ENCODE data around the gene GPR34. TPM values are rescaled to one million over a fixed set of nuclear protein-coding genes. Genes with fewer than 3 reads are reported as not detected.
"Not testable (repeated sequence)": the region's sequence is repeated elsewhere in the genome, so short reads cannot be mapped to it uniquely, and the experiment has no call there.

GPR34 gene, protein sequence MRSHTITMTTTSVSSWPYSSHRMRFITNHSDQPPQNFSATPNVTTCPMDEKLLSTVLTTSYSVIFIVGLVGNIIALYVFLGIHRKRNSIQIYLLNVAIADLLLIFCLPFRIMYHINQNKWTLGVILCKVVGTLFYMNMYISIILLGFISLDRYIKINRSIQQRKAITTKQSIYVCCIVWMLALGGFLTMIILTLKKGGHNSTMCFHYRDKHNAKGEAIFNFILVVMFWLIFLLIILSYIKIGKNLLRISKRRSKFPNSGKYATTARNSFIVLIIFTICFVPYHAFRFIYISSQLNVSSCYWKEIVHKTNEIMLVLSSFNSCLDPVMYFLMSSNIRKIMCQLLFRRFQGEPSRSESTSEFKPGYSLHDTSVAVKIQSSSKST
- 6.4 TPM for total RNA-seq
- long read RNA-seq, partial matches to known transcripts: 1 of 2 reads
- long read RNA-seq, other reads (novel, unspliced or antisense): 0 of 2 reads

DNA sequence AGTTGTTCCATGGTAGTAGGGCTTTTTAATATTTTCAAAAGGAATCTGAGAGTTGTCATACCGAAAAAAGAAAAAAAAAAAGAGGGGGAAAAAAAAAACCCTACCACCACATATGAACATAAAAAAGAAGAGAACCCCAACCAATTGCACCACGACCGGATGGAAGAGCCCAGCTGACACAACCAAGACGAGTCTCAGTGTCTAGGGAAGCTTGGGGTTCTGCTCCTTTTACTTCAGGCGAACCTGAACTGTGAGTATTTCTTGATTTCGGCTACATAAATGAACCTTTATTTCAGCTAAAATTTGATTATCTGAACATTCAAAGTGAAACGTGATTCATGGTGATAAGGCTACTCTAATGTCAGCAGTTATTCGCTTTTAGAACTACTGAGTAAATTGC is at the start of gene GPR34:
GPR34 (plus strand) TSS at position 139 of the 400 bp plus-strand sequence. CDS start 6,661 bp downstream, outside the sequence.
- ATAC-seq (ENCODE audit: poor library complexity) (peak; percentile 60), DNase-seq (no peak)
- intact Hi-C loops (cut with DNase I): no loop called here

DNA sequence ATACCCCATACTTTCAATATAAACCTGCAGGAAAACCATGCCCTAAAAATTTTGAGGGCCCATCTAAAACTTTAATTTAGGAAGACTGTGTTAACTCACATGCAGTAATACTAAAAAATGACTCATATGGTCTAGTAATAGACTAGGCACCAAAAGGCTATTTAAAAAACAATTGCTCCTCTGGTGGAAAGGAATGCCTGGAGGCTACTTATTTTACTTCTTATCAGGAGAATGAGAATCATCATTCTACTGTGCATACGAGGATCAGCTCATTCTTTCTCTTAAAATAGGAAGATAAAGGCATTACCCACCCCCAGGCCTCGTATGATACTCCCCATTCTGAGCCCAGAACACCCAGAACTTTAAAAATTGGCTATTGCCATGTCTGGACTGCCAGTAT is 42.6 kb upstream of the GPR34 start:
- DNase-seq; intact Hi-C loops (cut with DNase I); ATAC-seq (ENCODE audit: poor library complexity): not testable (repeated sequence)

DNA sequence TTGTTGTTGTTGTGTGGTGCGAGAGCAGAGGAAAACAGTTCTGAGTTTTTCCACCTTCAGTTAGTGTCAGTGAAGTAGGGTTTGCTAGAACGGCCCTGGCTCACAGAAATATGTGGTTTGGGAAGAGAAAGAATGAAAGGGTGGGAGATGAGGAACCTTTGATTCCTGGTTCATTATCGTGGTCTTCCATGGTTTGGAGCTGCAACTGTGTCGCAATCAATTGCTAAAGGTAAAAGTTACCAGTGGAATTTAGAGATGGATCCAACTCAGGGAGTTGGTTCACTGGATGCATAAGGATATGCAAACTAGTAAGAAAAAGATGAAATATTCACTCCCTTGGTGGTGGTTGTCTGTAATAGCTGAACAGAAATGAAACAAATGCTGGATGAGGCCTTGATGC is 35.6 kb upstream of the GPR34 start:
- DNase-seq: no peak
- ATAC-seq (ENCODE audit: poor library complexity): no peak
- intact Hi-C loops (cut with DNase I): no loop called here

DNA sequence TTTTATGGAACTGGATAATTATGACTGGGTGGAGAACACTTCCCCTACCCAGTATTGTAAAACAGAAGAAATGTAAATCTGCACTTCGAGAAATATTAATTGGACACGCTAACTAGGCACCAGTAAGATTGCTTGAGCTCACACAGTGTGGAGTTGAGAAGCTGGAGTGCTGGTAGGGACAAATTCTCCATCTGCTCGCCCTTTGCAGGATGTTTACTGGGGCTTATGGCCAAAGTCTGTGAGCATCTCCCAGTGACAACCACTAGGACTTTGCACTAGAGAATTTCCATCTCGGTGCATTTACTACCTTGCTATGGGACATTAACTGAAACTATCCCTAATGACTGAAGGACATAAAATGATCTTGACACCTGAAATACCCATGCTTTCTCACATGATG is 33.7 kb upstream of the GPR34 start:
- DNase-seq (no peak), ATAC-seq (ENCODE audit: poor library complexity) (no peak)
- intact Hi-C loops (cut with DNase I): no loop called here

DNA sequence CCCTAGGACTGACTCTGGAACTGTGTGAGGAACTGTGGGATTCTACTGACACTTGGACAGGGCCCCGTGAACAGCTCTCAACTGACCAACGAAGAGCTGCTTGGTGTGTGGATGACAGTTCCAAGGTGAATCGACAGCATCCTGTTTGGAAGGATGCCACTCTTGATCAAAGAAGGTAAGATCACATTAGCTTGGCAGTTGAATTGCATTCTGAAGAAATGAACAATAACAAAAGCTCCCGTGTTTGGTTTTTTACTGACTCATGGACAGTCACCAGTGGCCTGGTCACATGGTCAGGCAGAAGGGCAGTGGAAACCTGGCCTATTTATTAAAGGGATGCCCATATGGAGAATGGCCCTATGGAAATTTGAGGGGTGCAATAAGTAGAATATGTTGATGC is 33.1 kb upstream of the GPR34 start:
- intact Hi-C loops (cut with DNase I): no loop called here
- no peak for ATAC-seq (ENCODE audit: poor library complexity)
- DNase-seq: no peak

DNA sequence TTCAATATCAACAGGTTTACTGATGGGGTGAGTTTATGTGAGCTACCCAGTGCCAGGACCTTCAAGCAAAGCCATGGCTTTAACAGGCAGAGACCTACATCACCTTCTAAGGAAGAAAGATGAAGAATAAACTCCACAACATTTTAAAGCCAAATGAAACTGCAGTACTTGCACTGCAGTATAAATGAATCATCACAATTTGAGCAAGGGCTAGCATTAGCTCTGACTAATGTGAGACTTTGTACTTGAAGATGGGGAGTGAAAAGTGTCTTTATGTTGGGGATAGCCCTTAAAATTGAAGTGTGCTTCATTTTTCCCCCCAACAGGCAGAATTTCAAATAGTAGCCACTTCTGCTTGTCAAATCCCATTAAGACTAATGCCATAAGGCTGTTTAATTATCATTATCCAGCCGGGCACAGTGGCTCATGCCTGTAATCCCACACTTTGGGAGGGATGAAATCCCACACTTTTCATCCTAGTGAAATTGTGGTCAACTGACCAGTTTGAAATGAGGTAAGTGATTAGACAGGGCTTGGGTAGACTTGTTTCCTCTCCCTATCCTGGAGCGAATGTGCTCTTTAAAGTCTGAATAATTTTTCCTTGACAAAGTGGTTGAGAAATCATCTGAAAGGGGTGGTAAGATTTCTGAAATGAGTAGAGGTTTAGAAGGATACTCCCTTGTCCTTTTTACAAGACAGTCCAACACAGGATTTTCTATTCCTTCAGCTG is 27.2 kb upstream of the GPR34 start:
- intact Hi-C loops (cut with DNase I): no loop called here
- ATAC-seq (ENCODE audit: poor library complexity): no peak
- no peak for DNase-seq

DNA sequence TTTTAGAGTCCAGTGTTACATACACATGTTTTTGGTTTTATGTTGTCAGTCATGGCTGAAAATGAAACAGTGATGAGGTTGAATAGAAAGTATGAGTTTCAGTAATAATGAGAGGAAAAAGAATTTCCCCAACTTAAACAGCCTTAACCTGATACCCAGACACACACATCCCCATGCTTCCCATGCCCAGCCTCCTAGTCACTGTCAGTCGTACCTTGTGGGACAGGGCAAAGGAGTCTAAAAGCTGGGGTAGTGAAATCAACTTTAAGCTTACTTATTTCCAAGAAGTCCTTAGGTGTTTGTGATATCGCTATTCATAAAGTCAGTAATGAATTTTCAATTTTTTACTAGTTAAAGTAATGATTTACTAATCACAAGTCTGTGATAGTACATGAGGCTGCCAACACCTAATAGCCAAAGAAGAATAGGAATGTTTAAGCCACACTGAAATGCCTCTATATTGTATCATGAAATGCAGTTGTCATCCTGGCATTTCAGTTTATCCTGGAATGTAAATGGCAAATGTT is 24.3 kb upstream of the GPR34 start:
- intact Hi-C loops (cut with DNase I): no loop called here
- no peak for DNase-seq
- ATAC-seq (ENCODE audit: poor library complexity): no peak

DNA sequence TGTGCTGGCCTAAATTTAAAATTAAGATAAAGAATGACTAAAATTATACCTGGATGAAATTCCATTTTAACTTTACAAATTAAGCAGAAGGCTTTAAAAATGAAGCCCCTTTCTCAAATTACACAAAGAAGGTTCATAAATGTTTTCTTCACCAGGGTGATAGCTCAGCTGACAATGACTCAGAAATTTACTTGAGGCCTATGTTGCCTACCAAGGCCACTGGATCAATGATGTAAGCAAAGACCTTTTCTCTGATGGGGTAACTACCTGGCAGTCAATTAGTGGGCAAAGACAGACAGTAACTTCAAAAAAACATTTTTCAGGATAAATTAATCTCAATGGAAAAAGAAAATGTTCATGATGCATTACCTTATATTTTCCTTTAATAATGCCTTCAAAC is 23.9 kb upstream of the GPR34 start:
- intact Hi-C loops (cut with DNase I): no loop called here
- no peak for DNase-seq

DNA sequence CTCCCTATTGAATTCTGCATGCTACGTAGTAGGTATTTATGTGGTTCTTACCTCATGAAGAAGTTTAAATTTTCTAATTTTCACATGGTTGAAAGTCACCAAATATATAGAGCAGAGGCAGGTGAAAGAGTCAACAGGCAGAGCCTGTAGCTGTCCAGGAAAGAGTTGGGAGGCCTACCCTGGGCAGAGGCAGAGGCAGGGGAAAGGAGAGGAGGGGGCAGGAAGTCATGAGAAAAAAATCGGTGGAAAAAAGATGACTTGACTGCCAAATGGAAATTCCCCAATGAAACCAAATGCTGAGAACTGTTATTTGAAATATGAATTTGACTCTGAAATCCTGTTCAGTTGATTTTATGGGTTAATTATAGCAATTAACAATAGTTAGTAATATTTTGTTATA is 23.1 kb upstream of the GPR34 start:
- ATAC-seq (ENCODE audit: poor library complexity) (no peak), DNase-seq (no peak)
- intact Hi-C loops (cut with DNase I): no loop called here

More for the DNA sequence above, 23.9 kb upstream of the GPR34 start:
- ATAC-seq (ENCODE audit: poor library complexity): no peak

DNA sequence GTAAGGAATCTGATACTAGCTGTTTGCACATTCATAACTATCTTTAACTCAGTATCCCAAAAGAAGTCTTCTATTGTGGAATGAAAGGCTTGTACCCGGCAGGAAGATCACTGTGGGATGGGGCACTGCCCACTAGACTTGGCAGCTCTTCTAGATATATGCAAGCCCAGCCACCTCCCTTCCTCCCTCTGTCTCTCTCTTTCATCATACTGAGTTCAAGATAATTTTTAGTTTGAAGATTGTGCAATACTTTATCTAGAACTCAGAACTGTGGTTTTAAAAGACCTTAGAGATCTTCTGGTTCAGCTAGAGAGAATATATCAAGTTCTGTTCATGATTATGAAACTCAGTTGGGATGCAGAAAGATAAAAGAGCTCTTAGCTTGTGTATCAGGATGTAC is 22.5 kb upstream of the GPR34 start:
- ATAC-seq (ENCODE audit: poor library complexity): peak; percentile 56
- DNase-seq: no peak
- intact Hi-C loops (cut with DNase I): no loop called here

DNA sequence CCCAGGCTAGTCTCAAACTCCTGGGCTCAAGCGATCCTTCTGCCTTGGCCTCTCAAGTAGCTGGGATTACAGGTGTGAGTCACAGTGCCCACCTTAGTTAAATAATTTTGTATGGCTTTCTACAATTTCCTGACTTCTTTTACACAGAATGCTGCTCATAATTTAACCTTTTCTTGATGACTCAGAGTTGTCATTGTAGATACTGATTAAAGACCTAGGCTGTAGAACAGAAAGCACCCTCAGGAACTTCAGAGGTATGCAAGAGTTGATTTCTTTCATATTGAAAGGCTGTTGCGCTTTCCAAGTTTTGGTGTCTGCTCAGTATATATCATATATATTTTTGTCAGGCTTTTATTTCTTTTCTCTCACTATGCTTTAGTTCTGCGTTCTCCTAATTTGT is 21.1 kb upstream of the GPR34 start:
- DNase-seq (no peak), ATAC-seq (ENCODE audit: poor library complexity) (no peak)
- intact Hi-C loops (cut with DNase I): no loop called here

DNA sequence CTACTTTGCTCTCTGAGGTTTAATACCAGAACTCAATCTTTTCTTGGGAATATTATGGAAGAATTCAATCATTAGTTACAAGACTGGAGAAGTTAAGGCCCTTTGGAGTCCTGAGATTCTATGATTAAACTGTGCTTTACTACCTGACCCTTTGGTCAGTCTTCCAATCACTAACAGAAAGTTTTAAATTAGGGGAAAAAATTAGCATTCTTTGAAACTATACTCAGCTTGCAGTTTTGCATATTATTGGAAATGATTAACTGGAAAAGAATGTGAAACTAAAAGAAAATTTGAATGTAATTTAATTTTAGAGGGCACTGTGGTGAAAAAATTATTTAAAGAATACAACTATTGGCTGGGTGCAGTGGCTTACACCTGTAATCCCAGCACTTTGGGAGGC is 18.7 kb upstream of the GPR34 start:
- DNase-seq (no peak), ATAC-seq (ENCODE audit: poor library complexity) (no peak)
- intact Hi-C loops (cut with DNase I): no loop called here

DNA sequence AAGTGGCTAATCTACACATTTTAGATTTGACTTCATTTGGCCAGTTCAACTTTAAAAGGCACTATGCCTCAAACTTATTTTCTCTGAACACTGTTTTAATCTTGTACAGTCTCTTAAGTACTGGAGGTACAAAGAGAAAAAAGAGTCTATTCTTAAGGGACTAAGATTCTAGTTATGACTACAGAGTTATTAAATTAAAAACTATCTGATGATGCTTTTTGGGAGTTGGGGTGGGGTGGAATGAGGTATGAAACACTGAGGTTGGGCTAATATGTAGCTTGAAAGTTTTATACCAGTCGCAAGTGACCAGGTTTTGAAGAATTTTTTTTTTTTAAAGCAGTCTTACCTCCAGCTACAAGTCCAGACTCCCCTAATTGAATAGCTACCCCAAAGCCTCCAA is 17.7 kb upstream of the GPR34 start:
- DNase-seq (no peak), ATAC-seq (ENCODE audit: poor library complexity) (no peak)
- intact Hi-C loops (cut with DNase I): no loop called here

DNA sequence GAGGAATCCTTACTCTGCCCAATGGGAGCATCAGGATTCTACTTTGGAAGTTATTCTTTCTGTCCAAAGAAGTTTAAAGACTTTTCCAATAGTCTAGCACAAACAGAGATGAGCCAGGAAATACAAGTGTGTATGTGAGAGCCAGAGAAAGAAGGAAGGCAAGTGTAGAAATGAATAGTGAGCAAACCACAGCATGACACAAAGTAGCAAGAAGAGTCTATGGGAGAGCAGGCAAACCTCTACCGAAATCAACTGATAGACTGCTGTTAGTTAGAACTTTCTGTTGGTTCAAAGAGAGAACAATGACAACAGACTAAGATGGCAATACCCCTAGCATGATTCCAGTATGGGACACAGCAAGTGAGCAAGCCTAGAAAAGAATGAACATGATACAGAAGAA is 16.1 kb upstream of the GPR34 start:
- intact Hi-C loops (cut with DNase I): no loop called here
- no peak for ATAC-seq (ENCODE audit: poor library complexity)
- no peak for DNase-seq

DNA sequence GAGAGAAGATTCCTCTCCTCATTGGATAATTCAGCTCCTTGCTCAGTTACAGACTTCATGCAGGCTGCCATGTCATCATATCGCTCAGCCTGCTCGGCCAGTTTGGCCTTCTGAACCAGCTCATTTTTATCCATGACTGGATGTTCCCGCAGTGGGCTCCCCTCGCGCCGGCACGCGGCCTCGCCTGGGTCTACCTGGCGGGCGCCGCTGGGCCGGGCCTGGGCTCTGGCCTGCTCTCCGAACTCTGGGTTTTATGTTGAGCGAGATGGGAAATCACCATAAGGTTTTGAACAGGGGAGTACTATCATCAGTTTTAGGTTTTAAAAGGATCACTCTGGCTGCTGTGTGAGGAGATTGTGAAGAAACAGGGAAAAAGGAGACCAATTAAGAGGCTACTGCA is 12.4 kb upstream of the GPR34 start:
- ATAC-seq (ENCODE audit: poor library complexity); intact Hi-C loops (cut with DNase I); DNase-seq: not testable (repeated sequence)

DNA sequence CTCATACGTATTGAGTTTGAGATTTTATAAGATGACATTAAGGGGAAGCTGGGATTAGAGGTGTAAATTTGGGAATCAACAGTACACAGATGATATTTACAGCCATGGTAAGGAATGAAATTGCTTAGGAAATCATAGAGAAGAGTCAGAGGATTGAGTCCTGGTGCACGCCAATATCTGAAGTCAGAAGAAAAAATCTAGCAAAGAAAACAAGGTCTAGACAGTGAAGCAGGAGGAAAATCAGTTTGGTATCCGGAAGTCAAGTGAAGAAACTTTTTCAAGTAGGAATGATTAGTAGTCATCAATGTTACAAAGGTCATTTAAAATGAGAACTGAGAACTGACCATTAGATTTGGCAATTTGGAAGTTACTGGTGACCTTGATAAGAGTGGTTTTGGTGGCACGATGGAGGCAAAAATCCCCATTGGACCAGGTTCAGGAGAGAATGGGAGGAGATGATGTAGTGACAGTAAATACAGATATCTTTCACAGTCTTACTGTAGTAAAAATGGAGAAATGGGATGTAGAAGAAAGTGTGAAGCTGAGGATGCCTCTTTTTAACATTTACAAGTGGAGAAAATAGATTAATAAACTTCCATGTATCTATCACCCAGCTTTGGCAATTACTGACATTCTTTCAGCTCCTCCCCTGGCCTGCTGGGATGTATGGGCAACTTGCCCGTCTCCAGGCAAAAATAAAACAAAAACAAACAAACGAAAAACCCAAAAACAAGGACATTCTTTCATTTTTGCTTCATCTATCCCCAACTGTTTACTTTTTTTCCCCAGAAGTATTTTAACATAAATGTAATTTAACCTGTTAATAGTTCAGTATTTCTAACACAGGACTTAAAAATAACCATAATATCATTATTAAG is 11.4 kb upstream of the GPR34 start:
- no peak for DNase-seq
- ATAC-seq (ENCODE audit: poor library complexity): no peak
- intact Hi-C loops (cut with DNase I): no loop called here

DNA sequence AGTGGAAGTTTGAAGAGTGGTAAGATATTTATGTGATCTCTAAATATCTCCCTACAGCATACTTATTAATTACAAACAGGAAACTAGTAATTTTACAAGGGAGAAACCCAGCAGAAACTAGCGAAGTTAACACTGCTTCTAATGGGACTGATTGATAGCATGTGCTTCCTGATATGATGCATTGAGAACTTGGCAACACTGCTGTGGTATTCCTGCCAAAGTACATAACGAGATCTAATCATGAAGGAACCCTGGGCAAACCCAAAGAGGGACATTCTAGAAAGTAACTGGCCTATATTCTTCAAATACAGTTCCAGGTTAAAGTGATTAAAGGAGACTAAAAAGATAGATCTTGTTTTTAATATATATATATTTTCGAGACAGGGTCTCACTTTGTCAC is 4.6 kb upstream of the GPR34 start:
- DNase-seq: no peak
- ATAC-seq (ENCODE audit: poor library complexity): no peak
- intact Hi-C loops (cut with DNase I): no loop called here

DNA sequence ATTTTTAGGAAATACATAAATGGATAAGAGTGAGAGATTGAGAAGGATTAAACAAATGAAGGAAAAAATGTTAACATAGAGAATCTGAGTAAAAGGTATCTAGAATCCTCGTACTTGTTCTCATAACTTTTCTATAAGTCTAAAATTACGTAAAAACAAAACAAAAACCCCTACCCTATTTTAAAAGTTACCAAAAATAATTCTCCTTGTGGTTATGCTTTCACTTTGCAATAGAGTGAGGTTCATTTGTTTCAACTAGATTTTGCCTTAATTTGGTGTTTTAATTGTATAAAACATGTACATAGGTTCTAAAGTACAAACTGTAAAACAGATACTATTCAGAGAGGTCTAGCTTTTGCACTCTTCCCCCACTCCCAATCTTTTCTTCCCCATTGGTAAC is 3.8 kb upstream of the GPR34 start:
- ATAC-seq (ENCODE audit: poor library complexity) (no peak), DNase-seq (no peak)
- intact Hi-C loops (cut with DNase I): no loop called here

DNA sequence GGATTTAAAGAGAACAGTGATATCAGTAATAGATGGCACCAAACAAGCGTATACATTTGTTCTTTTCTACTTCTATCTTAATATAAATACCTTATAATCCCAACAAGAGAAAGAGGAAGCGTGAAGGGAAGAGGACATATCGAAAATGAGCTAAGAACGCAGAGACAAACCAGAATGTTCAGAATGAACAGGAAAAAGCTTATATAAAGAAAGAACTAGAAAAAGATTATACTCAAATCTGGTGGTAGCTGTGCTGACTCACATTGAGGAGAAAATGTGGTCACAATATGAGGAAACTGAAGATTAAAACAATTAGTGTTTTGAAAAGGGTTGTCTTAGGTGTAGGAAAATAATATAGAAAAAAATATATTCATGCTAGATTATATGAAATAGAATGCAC is 2.0 kb upstream of the GPR34 start:
- DNase-seq (no peak), ATAC-seq (ENCODE audit: poor library complexity) (no peak)
- intact Hi-C loops (cut with DNase I): no loop called here

All from Right ventricle myocardium superior (tissue), 1 donor.